Esophagus (tissue), 2 donors: ENCODE measurements around the gene EXOC3L4. TPM values are rescaled to one million over a fixed set of nuclear protein-coding genes. Genes with fewer than 3 reads are reported as not detected.

Experiments
- H3K27ac ChIP-seq, 2 donors: one replicate each; pipeline ENCODE4 v1.5.1; 2013; ENCODE audit warnings: low read depth in 2 of 2, mild to moderate bottlenecking in 2 of 2, inconsistent platforms in 1 of 2, low read length in 1 of 2, moderate library complexity in 1 of 2
- H3K27me3 ChIP-seq, 2 donors: one replicate each; pipeline ENCODE4 v1.6.1; 2013; ENCODE audit warnings: low read length in 2 of 2, control low read depth in 1 of 2, mild to moderate bottlenecking in 1 of 2; ENCODE audit not compliant: insufficient read depth in 2 of 2, control insufficient read depth in 1 of 2
- H3K36me3 ChIP-seq, 2 donors: one replicate each; pipeline ENCODE4 v1.6.1; 2013; ENCODE audit warnings: low read length in 1 of 2; ENCODE audit not compliant: control insufficient read depth in 2 of 2, insufficient read depth in 2 of 2
- H3K4me1 ChIP-seq, 2 donors: one replicate each; pipeline ENCODE4 v1.6.1; 2013; ENCODE audit warnings: low read length in 1 of 2; ENCODE audit not compliant: control insufficient read depth in 2 of 2, insufficient read depth in 2 of 2
- H3K4me3 ChIP-seq, 2 donors: one replicate each; pipeline ENCODE4 v1.5.1; 2013; ENCODE audit warnings: low read length in 2 of 2, mild to moderate bottlenecking in 2 of 2, low read depth in 1 of 2, moderate library complexity in 1 of 2
- H3K9me3 ChIP-seq, 2 donors: one replicate each; pipeline ENCODE4 v1.6.1; 2013; ENCODE audit warnings: mild to moderate bottlenecking in 2 of 2, low read depth in 1 of 2, low read length in 1 of 2, moderate library complexity in 1 of 2; ENCODE audit not compliant: control insufficient read depth in 2 of 2, insufficient read depth in 1 of 2
- WGBS, 2 donors: extraction: QIAGEN DNeasy Blood & Tissue Kit; methylation state at CpG; one replicate each; pipeline ENCODE4 v1.1.7; 2013; 5-methylcytosine and 5-hydroxymethylcytosine counted together
- polyA plus RNA-seq, 2 donors: library from polyadenylated mRNA; stranded (reverse); fragments of 200-250 nt; gene quantifications; one replicate each; pipeline ENCODE4 v1.2.3, GENCODE V29; 2013
- donor health status: healthy with polysubstance abuse.
- donor health status: Bipolar disorder and iron deficiency.

EXOC3L4 gene
- polyA plus RNA-seq, 2 donors = 0.52 to 0.67 TPM

- Histone ChIP-seq H3K27me3 (no peaks in the 10 kb centered on the region), H3K4me1 (peaks cover 9 to 14% of the 10 kb centered on the region in 2 donors), H3K9me3 (no peaks in the 10 kb centered on the region), H3K36me3 (no peaks in the 10 kb centered on the region), H3K4me3 (no peak overlapping the region), H3K27ac (peak overlapping the region in 1 of 2 donors; percentile 34)
- WGBS, 2 donors = 37% methylated on average over 1 of the region's 1 CpG
These were observed 64.2 kb downstream of the EXOC3L4 start for GRCh38 chr14:103158688-103159087.

Other genes starting within 250 kb of the EXOC3L4 start
- gene AMN, start 172.1 kb upstream of the EXOC3L4 start, polyA plus RNA-seq = 10 to 100 TPM; 11.8 to 13.8 TPM
- gene CDC42BPB, start 37.2 kb upstream of the EXOC3L4 start, polyA plus RNA-seq = 10 to 100 TPM; 29.9 to 35.2 TPM
- not detected for gene LBHD2, start 10.5 kb upstream of the EXOC3L4 start, polyA plus RNA-seq
- gene TNFAIP2, start 28.7 kb downstream of the EXOC3L4 start, polyA plus RNA-seq = 100 to 1,000 TPM in 1 of 2 donors, 10 to 100 TPM in 1; 93.7 to 219 TPM
- 100 to 1,000 TPM in 1 of 2 donors, 10 to 100 TPM in 1; 62.6 to 125 TPM for gene EIF5, start 239.5 kb downstream of the EXOC3L4 start, polyA plus RNA-seq